CD14-positive monocyte (primary cell): ENCODE data around the gene TAC3. TPM values are rescaled to one million over a fixed set of nuclear protein-coding genes. Genes with fewer than 3 reads are reported as not detected.
A peak's percentile ranks its signal among the peaks of the same experiment; 100 is the strongest.

Experiments
- DNase-seq, 3 donors: peaks; one replicate each; pipeline ENCODE4 v3.0.0-alpha.2; 2011 to 2022
- H2AFZ ChIP-seq: 2 replicates; pipeline ENCODE4 v1.6.0; 2012; ENCODE audit warnings: mild to moderate bottlenecking, low read depth, low read length, inconsistent platforms; ENCODE audit not compliant: insufficient read depth, poor library complexity, severe bottlenecking
- H3K27ac ChIP-seq, 2 donors: 1 replicate in 1 of 2; 2 replicates in 1 of 2; pipeline ENCODE4 v1.5.1; 2012 to 2013; ENCODE audit warnings: low read length in 2 of 2, control low read depth in 1 of 2, inconsistent platforms in 1 of 2, low read depth in 1 of 2, mild to moderate bottlenecking in 1 of 2
- H3K27me3 ChIP-seq, 2 donors: one replicate each; pipeline versions ENCODE4 v1.6.0 to v1.6.1; 2011 to 2013; ENCODE audit warnings: low read length in 2 of 2; ENCODE audit not compliant: control insufficient read depth in 2 of 2, insufficient read depth in 2 of 2
- H3K36me3 ChIP-seq, 2 donors: replicated peaks in 1 of 2; 1 replicate in 1 of 2; 2 replicates in 1 of 2; pipeline versions ENCODE4 v1.5.1 to v1.6.1; 2012 to 2013; ENCODE audit warnings: low read length in 2 of 2, control low read depth in 1 of 2, inconsistent platforms in 1 of 2, mild to moderate bottlenecking in 1 of 2; ENCODE audit not compliant: insufficient read depth in 2 of 2, control insufficient read depth in 1 of 2
- H3K4me1 ChIP-seq, 2 donors: 1 replicate in 1 of 2; 2 replicates in 1 of 2; pipeline versions ENCODE4 v1.5.1 to v1.6.1; 2012 to 2013; ENCODE audit warnings: low read length in 2 of 2, control low read depth in 1 of 2, inconsistent platforms in 1 of 2, mild to moderate bottlenecking in 1 of 2, moderate library complexity in 1 of 2; ENCODE audit not compliant: insufficient read depth in 2 of 2, control insufficient read depth in 1 of 2
- H3K4me2 ChIP-seq: replicated peaks from 2 replicates; pipeline ENCODE3; 2012; ENCODE audit warnings: low read length, moderate library complexity, mild to moderate bottlenecking; ENCODE audit not compliant: poor library complexity, severe bottlenecking; ENCODE audit errors: extremely low read depth
- H3K4me3 ChIP-seq, 3 experiments: fragments of 200-600 bp in 1 of 3; sonication (generic) in 1 of 3; replicated peaks in 1 of 3; 1 replicate in 2 of 3; 2 replicates in 1 of 3; pipeline ENCODE4 v1.5.1; 2011 to 2013; ENCODE audit warnings: low read length in 3 of 3, mild to moderate bottlenecking in 3 of 3, control low read depth in 2 of 3, low read depth in 2 of 3, inconsistent platforms in 1 of 3, moderate library complexity in 1 of 3
- H3K79me2 ChIP-seq: 2 replicates; pipeline ENCODE4 v1.6.0; 2012; ENCODE audit warnings: mild to moderate bottlenecking, control low read depth, inconsistent platforms, low read length, moderate library complexity; ENCODE audit not compliant: insufficient read depth
- H3K9ac ChIP-seq: 2 replicates; pipeline ENCODE4 v1.6.0; 2017; ENCODE audit warnings: low read length, mild to moderate bottlenecking; ENCODE audit not compliant: insufficient read depth, poor library complexity, severe bottlenecking
- H3K9me3 ChIP-seq, 2 donors: replicated peaks in 1 of 2; 1 replicate in 1 of 2; 2 replicates in 1 of 2; pipeline versions ENCODE4 v1.5.1 to v1.6.1; 2012 to 2013; ENCODE audit warnings: low read length in 2 of 2, control low read depth in 1 of 2; ENCODE audit not compliant: control insufficient read depth in 1 of 2, insufficient read depth in 1 of 2
- H4K20me1 ChIP-seq: 2 replicates; pipeline ENCODE4 v1.6.0; 2012; ENCODE audit warnings: mild to moderate bottlenecking, low read length, control low read depth, moderate library complexity; ENCODE audit not compliant: insufficient read depth
- H3K27ac Mint-ChIP-seq, 7 donors: one replicate each; pipeline ENCODE4 v1.8.0; 2020; ENCODE audit warnings: mild to moderate bottlenecking in 7 of 7, mixed read lengths in 7 of 7, moderate library complexity in 6 of 7, inconsistent platforms in 2 of 7
- H3K27me3 Mint-ChIP-seq, 3 donors: one replicate each; pipeline ENCODE4 v1.8.0; 2021 to 2022; ENCODE audit warnings: low read depth in 3 of 3, mild to moderate bottlenecking in 3 of 3, mixed read lengths in 3 of 3, moderate library complexity in 3 of 3, inconsistent platforms in 1 of 3
- H3K36me3 Mint-ChIP-seq, 2 donors: one replicate each; pipeline ENCODE4 v1.8.0; 2020; ENCODE audit warnings: mixed read lengths in 2 of 2, inconsistent platforms in 1 of 2, mild to moderate bottlenecking in 1 of 2
- H3K4me1 Mint-ChIP-seq: one replicate; pipeline ENCODE4 v1.8.0; 2020; ENCODE audit warnings: mild to moderate bottlenecking, mixed read lengths
- H3K4me3 Mint-ChIP-seq, 2 donors: one replicate each; pipeline ENCODE4 v1.8.0; 2020; ENCODE audit warnings: mild to moderate bottlenecking in 2 of 2, mixed read lengths in 2 of 2, moderate library complexity in 1 of 2
- H3K9me3 Mint-ChIP-seq, 7 donors: one replicate each; pipeline ENCODE4 v1.8.0; 2020 to 2022; ENCODE audit warnings: mixed read lengths in 7 of 7, mild to moderate bottlenecking in 6 of 7, moderate library complexity in 6 of 7, inconsistent platforms in 2 of 7
- CTCF ChIP-seq: fragments of 200-600 bp; IDR thresholded peaks from one replicate; pipeline ENCODE4 v1.8.0; 2022; ENCODE audit warnings: antibody characterized with exemption, mild to moderate bottlenecking
- WGBS: methylation state at CpG from one replicate; pipeline ENCODE4 v1.1.5; 2013; ENCODE audit warnings: missing lambda C conversion rate; ENCODE audit not compliant: insufficient coverage; 5-methylcytosine and 5-hydroxymethylcytosine counted together
- intact Hi-C, 2 donors: fragments of 100-400 bp; cut with micrococcal nuclease; formaldehyde crosslinking; loops; one replicate each; pipeline versions ENCODE4 v1.15.0 to v1.15.1; 2023
- polyA plus RNA-seq, 3 donors: library from polyadenylated mRNA; depleted of rRNA in 1 of 3; unstranded in 2 of 3; stranded (reverse) in 1 of 3; fragments of 300-500 nt in 2 of 3; fragments of >200 nt in 1 of 3; fragmentation: Illumina TruSeq in 2 of 3; gene quantifications; 1 replicate in 2 of 3; 2 replicates in 1 of 3; pipeline ENCODE4 v1.2.3, GENCODE V29; 2012 to 2021

TAC3 gene
- polyA plus RNA-seq, 3 donors: 0.15 TPM; not detected in 2

- Histone ChIP-seq H3K27ac (no peak overlapping the region), H3K9ac (no peak overlapping the region), H3K36me3 (no peaks in the 10 kb centered on the region), H3K4me2 (no peak overlapping the region), H3K4me1 (peaks cover 11% of the 10 kb centered on the region in 2 donors), H3K27me3 (no peaks in the 10 kb centered on the region), H3K9me3 (no peaks in the 10 kb centered on the region), H3K4me3 (no peak overlapping the region), H3K79me2 (no peaks in the 10 kb centered on the region), H4K20me1 (no peaks in the 10 kb centered on the region), H2AFZ (peak overlapping the region; percentile 40)
- Mint-ChIP-seq H3K4me3 (peak overlapping the region; percentile 10 to 49), H3K27ac (peak overlapping the region in 2 of 7 donors; percentile 12 to 53), H3K27me3 (peaks cover under 1 to 5% (median 4%) of the 10 kb centered on the region in 3 donors), H3K9me3 (no peaks in the 10 kb centered on the region), H3K36me3 (no peaks in the 10 kb centered on the region), H3K4me1 (peaks cover 12% of the 10 kb centered on the region)
- DNase-seq: peak; percentile 28 to 42 (median 40)
- 0% methylated on average over 1 of the region's 2 CpGs for WGBS
- intact Hi-C loops: no loop called here
- no peak for TF ChIP-seq CTCF
Observed at GRCh38 chr12:57031138-57031725, 14.9 kb upstream of the TAC3 start.

GRCh38 chr12:57029457-57029856 is 13.1 kb upstream of the TAC3 start:
- DNase-seq: no peak
- H3K27ac ChIP-seq: no peak overlapping the region
- H3K4me1 Mint-ChIP-seq: peaks cover 12% of the 10 kb centered on the region
- intact Hi-C loops: no loop called here
- H3K36me3 ChIP-seq: no peaks in the 10 kb centered on the region
- no peak for TF ChIP-seq CTCF
- no peaks in the 10 kb centered on the region for H3K36me3 Mint-ChIP-seq
- H3K27ac Mint-ChIP-seq: no peak overlapping the region
- 98% methylated on average over 7 of the region's 7 CpGs for WGBS
- no peaks in the 10 kb centered on the region for H3K27me3 ChIP-seq
- H3K4me1 ChIP-seq: peaks cover 11% of the 10 kb centered on the region in 2 donors
- H3K79me2 ChIP-seq: no peaks in the 10 kb centered on the region
- no peaks in the 10 kb centered on the region for H3K9me3 ChIP-seq
- no peak overlapping the region for H3K4me3 ChIP-seq
- peaks cover 2 to 4% (median 3%) of the 10 kb centered on the region in 3 donors for H3K27me3 Mint-ChIP-seq
- H3K9me3 Mint-ChIP-seq: no peaks in the 10 kb centered on the region
- H4K20me1 ChIP-seq: no peaks in the 10 kb centered on the region
- no peak overlapping the region for H3K4me2 ChIP-seq
- H3K4me3 Mint-ChIP-seq: no peak overlapping the region
- H2AFZ ChIP-seq: no peak overlapping the region
- H3K9ac ChIP-seq: no peak overlapping the region
